Endothelial cell (in vitro differentiated cells): Measurements from ENCODE around the gene DSCAML1. TPM values are rescaled to one million over a fixed set of nuclear protein-coding genes. Genes with fewer than 3 reads are reported as not detected.

Experiments
- DNase-seq: peaks from one replicate; pipeline ENCODE4 v3.0.0; 2021; ENCODE audit warnings: low spot score
- H3K27ac Mint-ChIP-seq: one replicate; pipeline ENCODE4 v1.8.0; 2021; ENCODE audit warnings: mixed read lengths, inconsistent platforms; ENCODE audit not compliant: unreplicated experiment
- H3K27me3 Mint-ChIP-seq: one replicate; pipeline ENCODE4 v1.8.0; 2021; ENCODE audit warnings: mild to moderate bottlenecking, moderate library complexity, mixed read lengths, inconsistent platforms; ENCODE audit not compliant: unreplicated experiment
- H3K36me3 Mint-ChIP-seq: one replicate; pipeline ENCODE4 v1.8.0; 2021; ENCODE audit warnings: mild to moderate bottlenecking, low read depth, mixed read lengths, inconsistent platforms; ENCODE audit not compliant: unreplicated experiment
- H3K4me1 Mint-ChIP-seq: one replicate; pipeline ENCODE4 v1.8.0; 2021; ENCODE audit warnings: mild to moderate bottlenecking, mixed read lengths, inconsistent platforms; ENCODE audit not compliant: unreplicated experiment
- H3K4me3 Mint-ChIP-seq: one replicate; pipeline ENCODE4 v1.8.0; 2021; ENCODE audit warnings: mild to moderate bottlenecking, mixed read lengths, inconsistent platforms; ENCODE audit not compliant: unreplicated experiment
- H3K9me3 Mint-ChIP-seq: one replicate; pipeline ENCODE4 v1.8.0; 2021; ENCODE audit warnings: mixed read lengths, inconsistent platforms; ENCODE audit not compliant: unreplicated experiment
- CTCF ChIP-seq: fragments of 200-600 bp; sonication (generic); IDR thresholded peaks from one replicate; pipeline ENCODE4 v1.5.0; 2021; ENCODE audit warnings: antibody characterized with exemption; ENCODE audit not compliant: unreplicated experiment
- total RNA-seq: library from RNA; stranded (reverse); fragmentation: NEBNext Ultra II Directional; extraction: Animal tissue kit (Norgen Biotek cat#: 25700); gene quantifications from one replicate; pipeline ENCODE4 v1.2.1, GENCODE V29; 2021; ENCODE audit not compliant: unreplicated experiment

The DSCAML1 gene
- total RNA-seq, 1 donor from 2014 or later = 3.8 TPM

GRCh38 chr11:117412653-117413275, 384.3 kb downstream of the DSCAML1 start:
- Mint-ChIP-seq H3K9me3 (no peaks in the 10 kb centered on the region), H3K4me3 (no peak overlapping the region), H3K4me1 (peaks cover 4% of the 10 kb centered on the region), H3K36me3 (peaks cover 25% of the 10 kb centered on the region), H3K27me3 (peaks cover 4% of the 10 kb centered on the region), H3K27ac (no peak overlapping the region)
- no peak for TF ChIP-seq CTCF
- no peak for DNase-seq

GRCh38 chr11:117412176-117412575, 384.8 kb downstream of the DSCAML1 start:
- Mint-ChIP-seq H3K4me3 (no peak overlapping the region), H3K27me3 (no peaks in the 10 kb centered on the region), H3K36me3 (peaks cover 27% of the 10 kb centered on the region), H3K9me3 (no peaks in the 10 kb centered on the region), H3K27ac (no peak overlapping the region), H3K4me1 (peaks cover 4% of the 10 kb centered on the region)
- no peak for DNase-seq
- no peak for TF ChIP-seq CTCF

- no peaks in the 10 kb centered on the region for H3K9me3 Mint-ChIP-seq
- H3K27me3 Mint-ChIP-seq = no peaks in the 10 kb centered on the region
- DNase-seq = no peak
- TF ChIP-seq CTCF = no peak
- no peak overlapping the region for H3K27ac Mint-ChIP-seq
- H3K4me3 Mint-ChIP-seq = no peak overlapping the region
- peaks cover 28% of the 10 kb centered on the region for H3K36me3 Mint-ChIP-seq
- peaks cover 4% of the 10 kb centered on the region for H3K4me1 Mint-ChIP-seq
Measured at GRCh38 chr11:117411736-117412135, 385.3 kb downstream of the DSCAML1 start.

- peaks cover 1% of the 10 kb centered on the region for H3K9me3 Mint-ChIP-seq
Measured at GRCh38 chr11:117410861-117411710, 385.9 kb downstream of the DSCAML1 start.

More at GRCh38 chr11:117410861-117411710, 385.9 kb downstream of the DSCAML1 start:
- no peak for TF ChIP-seq CTCF
- DNase-seq = no peak
- H3K27ac Mint-ChIP-seq = no peak overlapping the region
- H3K4me1 Mint-ChIP-seq = peaks cover 4% of the 10 kb centered on the region
- no peak overlapping the region for H3K4me3 Mint-ChIP-seq
- H3K36me3 Mint-ChIP-seq = peaks cover 35% of the 10 kb centered on the region
- no peaks in the 10 kb centered on the region for H3K27me3 Mint-ChIP-seq
